GM18502 (cell line): ENCODE data around the gene HLA-DRB5.
"Not testable (repeated sequence)": the region's sequence is repeated elsewhere in the genome, so short reads cannot be mapped to it uniquely, and the experiment has no call there.

Experiments
- ATAC-seq: cut with Tn5 transposase; IDR thresholded peaks from one replicate; pipeline ENCODE4 v1.9.1; 2021; ENCODE audit warnings: mild to moderate bottlenecking; ENCODE audit not compliant: unreplicated experiment, poor library complexity

The HLA-DRB5 gene

DNA sequence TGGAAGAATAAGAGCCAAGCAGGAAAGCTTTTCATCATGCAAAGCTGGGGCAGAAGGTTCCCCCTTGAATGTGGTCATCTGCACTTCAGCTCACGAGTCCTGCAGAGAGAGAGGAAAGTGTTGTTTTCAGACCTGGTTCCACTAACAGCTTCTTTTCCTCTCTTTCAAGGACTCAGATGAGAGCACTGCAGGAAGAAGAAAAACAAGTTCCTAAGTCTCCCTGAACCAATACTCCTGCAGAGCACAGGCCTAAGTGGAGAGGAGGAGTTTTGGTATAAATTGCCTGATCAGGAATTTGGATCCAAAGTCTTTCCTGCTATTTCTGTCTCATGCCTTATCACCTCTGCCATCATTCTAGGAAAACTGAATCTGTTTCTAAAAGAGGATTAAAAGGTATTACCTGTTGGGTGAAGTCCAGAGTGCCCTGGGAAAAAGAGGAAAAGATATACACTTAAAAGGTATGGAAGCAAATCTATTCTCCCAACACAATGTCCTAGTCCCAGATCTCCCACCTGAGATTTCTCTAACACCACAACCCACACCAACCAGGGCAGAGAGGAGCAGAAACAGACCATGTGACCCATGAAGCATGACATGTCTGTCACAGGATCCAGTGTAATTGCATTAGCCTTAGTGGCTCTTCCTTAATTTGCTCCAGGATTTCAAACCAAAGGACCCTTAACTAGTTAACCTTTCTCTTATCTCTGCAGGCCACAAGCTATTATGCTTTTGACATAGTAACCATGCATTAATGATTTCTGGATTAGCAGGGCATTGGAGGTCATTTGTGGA lies 12.2 kb downstream of the HLA-DRB5 start:
- ATAC-seq: no peak

DNA sequence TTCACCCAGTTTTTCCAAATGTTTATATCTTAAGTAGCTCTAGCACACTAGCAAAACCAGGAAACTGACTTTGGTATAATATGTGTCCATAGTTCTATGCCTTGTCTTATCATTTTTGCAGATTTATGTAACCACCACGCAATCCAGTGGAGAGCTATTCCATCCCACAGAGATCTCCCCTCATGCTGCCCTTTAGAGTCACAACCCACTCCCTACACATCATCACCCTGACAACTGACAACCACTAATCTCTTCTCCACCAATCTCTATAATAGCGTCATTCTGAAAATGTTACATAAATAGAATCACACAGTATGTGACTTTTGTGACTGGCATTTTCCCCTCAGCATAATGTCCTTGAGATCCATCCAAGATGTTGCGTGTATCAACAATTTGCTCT lies 29.1 kb downstream of the HLA-DRB5 start:
- no peak for ATAC-seq

GRCh38 chr6:32492351-32492750 lies 37.7 kb downstream of the HLA-DRB5 start:
- ATAC-seq: no peak

GRCh38 chr6:32491700-32492099 lies 38.4 kb downstream of the HLA-DRB5 start:
- ATAC-seq: no peak

GRCh38 chr6:32488083-32488482 lies 42.0 kb downstream of the HLA-DRB5 start:
- ATAC-seq: no peak

- no peak for ATAC-seq
Measured at GRCh38 chr6:32484614-32484998, 45.5 kb downstream of the HLA-DRB5 start.

- no peak for ATAC-seq
Measured at GRCh38 chr6:32483968-32484613, 46.0 kb downstream of the HLA-DRB5 start.

DNA sequence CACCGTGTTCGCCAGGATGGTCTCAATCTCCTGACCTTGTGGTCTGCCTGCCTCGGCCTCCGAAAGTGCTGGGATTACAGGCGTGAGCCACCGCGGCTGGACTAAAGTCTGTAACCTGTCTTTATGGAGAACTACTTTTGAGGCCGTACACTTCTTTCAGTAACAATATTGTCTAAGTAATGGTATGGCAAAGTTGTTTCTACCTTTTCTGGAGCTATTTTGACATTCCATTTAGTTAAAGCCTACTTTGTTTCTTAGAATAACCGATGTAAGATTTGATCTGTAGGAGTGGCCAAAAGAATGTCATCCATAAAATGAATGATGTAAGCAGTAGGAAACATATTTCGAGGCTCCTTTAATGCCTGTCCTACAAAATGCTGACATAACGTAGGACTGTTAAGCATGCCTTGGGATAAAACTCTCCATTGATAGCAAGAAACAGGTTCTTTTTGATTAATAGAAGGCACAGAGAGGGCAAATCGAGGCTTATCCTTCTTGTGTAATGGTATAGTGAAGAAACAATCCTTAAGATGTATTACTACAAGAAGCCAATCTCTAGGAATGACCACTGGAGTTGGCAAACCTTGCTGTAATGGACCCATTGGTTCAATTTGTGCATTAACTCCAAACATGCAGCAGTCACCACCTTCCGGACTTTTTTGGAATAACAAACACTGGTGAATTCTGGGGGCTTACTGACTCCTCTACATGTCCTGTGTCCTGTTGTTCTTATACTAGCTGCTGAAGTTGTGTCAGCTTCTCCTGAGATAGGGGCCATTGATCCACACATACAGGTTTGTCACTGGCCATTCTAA lies 54.5 kb downstream of the HLA-DRB5 start:
- no peak for ATAC-seq

GRCh38 chr6:32473376-32474348 lies 56.4 kb downstream of the HLA-DRB5 start:
- peak; percentile 89 for ATAC-seq

DNA sequence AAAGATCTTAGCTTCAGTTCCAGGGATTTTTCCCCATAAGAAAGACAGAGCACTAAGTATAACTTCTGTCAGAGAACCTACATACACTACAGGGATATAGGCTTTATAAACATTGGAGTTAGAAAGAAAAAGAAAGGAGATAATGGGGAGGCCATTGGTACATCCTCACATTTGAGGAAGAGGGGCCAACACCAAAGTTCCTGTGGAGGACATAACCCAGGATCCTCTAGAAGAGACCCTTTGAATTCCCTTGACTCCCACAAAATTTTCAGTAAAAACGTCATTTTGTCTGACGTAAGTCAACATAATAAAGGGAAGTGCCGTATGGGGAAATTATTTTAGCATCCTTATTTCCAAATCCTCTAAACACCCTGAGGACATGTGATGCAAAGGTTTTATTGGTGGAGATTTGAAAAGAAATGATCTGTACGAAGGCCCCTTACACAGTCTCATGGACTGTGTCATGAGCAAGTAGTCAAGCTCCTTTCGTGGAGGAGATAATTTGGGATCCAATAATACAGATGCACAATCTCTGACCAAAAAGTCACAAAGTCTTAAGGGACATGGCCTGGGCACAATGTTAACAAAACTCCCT lies 57.2 kb downstream of the HLA-DRB5 start:
- ATAC-seq: no peak

DNA sequence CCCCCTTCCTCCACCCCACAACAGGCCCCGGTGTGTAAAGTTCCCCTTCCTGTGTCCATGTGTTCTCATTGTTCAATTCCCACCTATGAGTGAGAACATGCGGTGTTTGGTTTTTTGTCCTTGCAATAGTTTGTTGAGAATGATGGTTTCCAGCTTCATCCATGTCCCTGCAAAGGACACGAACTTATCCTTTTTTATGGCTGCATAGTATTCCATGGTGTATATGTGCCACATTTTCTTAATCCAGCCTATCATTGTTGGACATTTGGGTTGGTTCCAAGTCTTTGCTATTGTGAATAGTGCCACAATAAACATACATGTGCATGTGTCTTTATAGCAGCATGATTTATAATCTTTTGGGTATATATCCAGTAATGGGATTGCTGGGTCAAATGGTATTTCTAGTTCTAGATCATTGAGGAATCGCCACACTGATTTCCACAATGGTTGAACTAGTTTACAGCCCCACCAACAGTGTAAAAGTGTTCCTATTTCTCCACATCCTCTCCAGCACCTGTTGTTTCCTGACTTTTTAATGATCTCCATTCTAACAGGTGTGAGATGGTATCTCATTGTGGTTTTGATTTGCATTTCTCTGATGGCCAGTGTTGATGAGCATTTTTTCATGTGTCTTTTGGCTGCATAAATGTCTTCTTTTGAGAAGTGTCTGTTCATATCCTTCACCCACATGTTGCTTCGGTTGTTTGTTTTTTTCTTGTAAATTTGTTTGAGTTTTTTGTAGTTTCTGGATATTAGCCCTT lies 62.2 kb downstream of the HLA-DRB5 start:
- not testable (repeated sequence) for ATAC-seq
